ENCODE measurements around the gene MARK1. TPM values are rescaled to one million over a fixed set of nuclear protein-coding genes. Genes with fewer than 3 reads are reported as not detected.

MARK1 gene
- total RNA-seq, 1 experiment from 2014 or later: 7.5 TPM

DNA sequence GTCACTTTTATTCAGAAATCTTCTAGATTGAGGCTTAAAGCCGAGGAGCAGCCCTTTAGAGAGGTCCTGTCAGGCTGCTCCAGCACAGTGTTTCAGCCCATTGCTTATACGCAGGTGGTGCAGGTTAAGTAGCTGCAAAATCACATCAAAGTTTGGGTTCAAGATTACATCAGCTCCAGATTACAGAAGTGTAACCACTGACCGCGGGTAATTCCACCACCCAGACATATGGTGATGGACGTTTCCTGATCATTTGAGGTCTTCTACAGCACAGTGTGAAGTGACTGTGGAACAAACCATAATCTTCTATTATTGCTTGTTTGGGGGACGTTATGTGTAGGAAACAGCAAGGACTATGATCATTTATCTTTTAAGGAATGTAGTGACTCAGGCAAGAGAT, 174.0 kb downstream of the MARK1 start:
- BruUV-seq (replicated peaks): no TSS peak
- intact Hi-C loops (cut with micrococcal nuclease): no loop called here
- Mint-ChIP-seq H3K9me3 (ENCODE audit: unreplicated experiment) (no peaks in the 10 kb centered on the region), H3K27me3 (ENCODE audit: insufficient read depth, unreplicated experiment) (no peaks in the 10 kb centered on the region), H3K4me3 (ENCODE audit: unreplicated experiment) (no peak overlapping the region), H3K27ac (ENCODE audit: low read depth, unreplicated experiment) (no peak overlapping the region), H3K36me3 (ENCODE audit: insufficient read depth, unreplicated experiment) (peaks cover 6% of the 10 kb centered on the region), H3K4me1 (ENCODE audit: insufficient read depth, unreplicated experiment) (no peaks in the 10 kb centered on the region)
- TF ChIP-seq, protein P1, sequence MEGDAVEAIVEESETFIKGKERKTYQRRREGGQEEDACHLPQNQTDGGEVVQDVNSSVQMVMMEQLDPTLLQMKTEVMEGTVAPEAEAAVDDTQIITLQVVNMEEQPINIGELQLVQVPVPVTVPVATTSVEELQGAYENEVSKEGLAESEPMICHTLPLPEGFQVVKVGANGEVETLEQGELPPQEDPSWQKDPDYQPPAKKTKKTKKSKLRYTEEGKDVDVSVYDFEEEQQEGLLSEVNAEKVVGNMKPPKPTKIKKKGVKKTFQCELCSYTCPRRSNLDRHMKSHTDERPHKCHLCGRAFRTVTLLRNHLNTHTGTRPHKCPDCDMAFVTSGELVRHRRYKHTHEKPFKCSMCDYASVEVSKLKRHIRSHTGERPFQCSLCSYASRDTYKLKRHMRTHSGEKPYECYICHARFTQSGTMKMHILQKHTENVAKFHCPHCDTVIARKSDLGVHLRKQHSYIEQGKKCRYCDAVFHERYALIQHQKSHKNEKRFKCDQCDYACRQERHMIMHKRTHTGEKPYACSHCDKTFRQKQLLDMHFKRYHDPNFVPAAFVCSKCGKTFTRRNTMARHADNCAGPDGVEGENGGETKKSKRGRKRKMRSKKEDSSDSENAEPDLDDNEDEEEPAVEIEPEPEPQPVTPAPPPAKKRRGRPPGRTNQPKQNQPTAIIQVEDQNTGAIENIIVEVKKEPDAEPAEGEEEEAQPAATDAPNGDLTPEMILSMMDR (IDR thresholded peaks at IDR 0.05; ENCODE audit: unreplicated experiment): no peak
- POLR2A ChIA-PET: interaction anchor here (0.6 to 1.0 kb wide), 3 partner anchors 8 to 177 kb away, joined by 3 read pairs; no protein-coding TSS in a partner anchor
- CTCF ChIA-PET: interaction anchor here (0.6 to 3.7 kb wide), 12 partner anchors 10 to 484 kb away, joined by 3 to 28 read pairs (median 4); partner anchors contain the start of gene C1orf115
- no peak for DNase-seq (ENCODE audit: unreplicated experiment)

DNA sequence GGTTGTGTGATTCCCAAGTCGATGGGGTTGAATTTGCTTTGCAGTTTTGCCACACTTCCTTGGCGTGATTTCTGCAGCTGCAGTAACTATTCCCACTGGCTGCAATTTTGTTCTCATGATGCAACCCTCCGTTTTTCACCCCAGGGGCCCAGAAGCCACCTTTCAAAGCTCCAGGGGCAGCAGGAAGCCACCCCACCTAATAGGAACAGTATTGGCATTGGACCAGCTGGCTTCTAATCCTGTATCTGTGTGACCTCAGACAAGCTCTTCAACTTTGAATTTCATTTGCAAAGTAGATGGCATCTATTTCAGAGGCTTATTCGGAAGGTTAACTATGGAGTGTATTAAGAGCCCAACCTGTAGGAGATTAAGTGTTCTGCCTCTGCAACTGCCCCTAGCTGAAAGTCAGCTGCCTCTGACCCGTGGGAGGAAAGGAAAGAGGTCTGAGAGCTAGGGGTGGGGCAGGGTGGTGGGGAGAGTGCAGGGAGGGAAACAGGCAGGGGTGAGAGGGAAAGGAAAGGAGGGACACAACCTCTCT, 174.9 kb downstream of the MARK1 start:
- H3K36me3 Mint-ChIP-seq (ENCODE audit: insufficient read depth, unreplicated experiment): peaks cover 6% of the 10 kb centered on the region
- H3K4me3 Mint-ChIP-seq (ENCODE audit: unreplicated experiment): no peak overlapping the region
- ChIA-PET POLR2A (interaction anchor here (0.9 to 1.0 kb wide), 2 partner anchors 9 to 53 kb away, joined by 3 read pairs; no protein-coding TSS in a partner anchor), CTCF (interaction anchor here (0.6 to 3.7 kb wide), 12 partner anchors 9 to 1879 kb away, joined by 3 to 28 read pairs (median 4); partner anchors contain the start of gene C1orf115)
- TF ChIP-seq, protein P1 (IDR thresholded peaks at IDR 0.05; ENCODE audit: unreplicated experiment): no peak
- peak; percentile 41 for DNase-seq (ENCODE audit: unreplicated experiment)
- no peaks in the 10 kb centered on the region for H3K27me3 Mint-ChIP-seq (ENCODE audit: insufficient read depth, unreplicated experiment)
- H3K27ac Mint-ChIP-seq (ENCODE audit: low read depth, unreplicated experiment): no peak overlapping the region
- no peaks in the 10 kb centered on the region for H3K4me1 Mint-ChIP-seq (ENCODE audit: insufficient read depth, unreplicated experiment)
- H3K9me3 Mint-ChIP-seq (ENCODE audit: unreplicated experiment): no peaks in the 10 kb centered on the region
- BruUV-seq (replicated peaks): no TSS peak
- intact Hi-C loops (cut with micrococcal nuclease): no loop called here

DNA sequence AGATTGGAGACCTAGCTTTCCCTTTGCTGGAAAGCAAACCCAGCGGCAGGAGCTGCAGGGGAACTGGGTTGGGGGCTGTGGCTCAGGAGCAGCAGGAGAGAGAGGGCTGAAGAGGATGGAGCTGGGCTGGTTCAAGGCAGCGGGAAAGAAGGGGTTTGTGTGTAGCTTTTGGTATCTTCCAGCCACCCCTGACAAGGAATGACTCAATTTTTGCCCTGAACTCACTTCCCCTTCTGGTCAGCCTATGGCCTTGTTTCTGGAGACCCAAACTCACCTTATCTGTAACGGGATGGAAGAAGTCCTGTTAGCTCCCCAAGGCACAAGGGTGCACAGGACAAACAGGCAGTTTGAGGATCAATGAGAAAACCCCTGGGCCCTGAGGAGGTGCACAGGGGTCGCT, 175.4 kb downstream of the MARK1 start:
- DNase-seq (ENCODE audit: unreplicated experiment): no peak
- BruUV-seq (replicated peaks): no TSS peak
- Mint-ChIP-seq H3K36me3 (ENCODE audit: insufficient read depth, unreplicated experiment) (peaks cover 6% of the 10 kb centered on the region), H3K27me3 (ENCODE audit: insufficient read depth, unreplicated experiment) (no peaks in the 10 kb centered on the region), H3K27ac (ENCODE audit: low read depth, unreplicated experiment) (no peak overlapping the region), H3K4me1 (ENCODE audit: insufficient read depth, unreplicated experiment) (no peaks in the 10 kb centered on the region), H3K4me3 (ENCODE audit: unreplicated experiment) (no peak overlapping the region), H3K9me3 (ENCODE audit: unreplicated experiment) (no peaks in the 10 kb centered on the region)
- intact Hi-C loops (cut with micrococcal nuclease): no loop called here
- CTCF ChIA-PET: interaction anchor here (0.6 to 3.7 kb wide), 11 partner anchors 9 to 1880 kb away, joined by 3 to 28 read pairs (median 4); partner anchors contain the start of gene C1orf115
- POLR2A ChIA-PET: interaction anchor here (0.6 to 0.9 kb wide), 2 partner anchors 53 to 361 kb away, joined by 3 read pairs; no protein-coding TSS in a partner anchor
- TF ChIP-seq, protein P1 (IDR thresholded peaks at IDR 0.05; ENCODE audit: unreplicated experiment): no peak

DNA sequence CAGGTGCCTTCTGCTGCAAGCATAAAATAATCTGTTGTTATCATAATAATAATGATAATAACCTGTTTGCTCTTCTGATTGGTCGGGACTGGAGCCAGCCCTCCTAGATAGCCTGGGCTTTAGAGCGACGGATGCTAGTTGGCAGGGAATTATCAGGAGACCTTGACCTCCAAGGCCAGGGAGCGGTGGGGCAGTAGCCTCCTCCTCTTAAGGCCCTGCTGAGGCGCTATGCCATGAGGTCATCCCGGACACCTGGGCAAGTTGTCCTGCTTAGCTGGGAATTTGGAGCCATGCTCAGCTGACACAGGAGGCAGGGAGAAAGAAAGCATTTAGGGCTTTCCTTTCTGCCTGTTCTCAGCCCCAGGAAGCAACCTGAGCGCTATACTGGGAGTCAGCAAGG, 177.8 kb downstream of the MARK1 start:
- Mint-ChIP-seq H3K27ac (ENCODE audit: low read depth, unreplicated experiment) (no peak overlapping the region), H3K9me3 (ENCODE audit: unreplicated experiment) (no peaks in the 10 kb centered on the region), H3K4me1 (ENCODE audit: insufficient read depth, unreplicated experiment) (no peaks in the 10 kb centered on the region), H3K36me3 (ENCODE audit: insufficient read depth, unreplicated experiment) (peaks cover 6% of the 10 kb centered on the region), H3K27me3 (ENCODE audit: insufficient read depth, unreplicated experiment) (no peaks in the 10 kb centered on the region), H3K4me3 (ENCODE audit: unreplicated experiment) (no peak overlapping the region)
- ChIA-PET POLR2A (no interaction called here), CTCF (interaction anchor here (2.3 kb wide), 1 partner anchor 425 kb away, joined by 8 read pairs; no protein-coding TSS in a partner anchor)
- DNase-seq (ENCODE audit: unreplicated experiment): no peak
- intact Hi-C loops (cut with micrococcal nuclease): no loop called here
- TF ChIP-seq, protein P1 (IDR thresholded peaks at IDR 0.05; ENCODE audit: unreplicated experiment): no peak
- BruUV-seq (replicated peaks): no TSS peak

Measured in MCF 10A (cell line).